Right lobe of liver (tissue), 6 donors: Measurements from ENCODE around the gene ZCCHC7. TPM values are rescaled to one million over a fixed set of nuclear protein-coding genes. Genes with fewer than 3 reads are reported as not detected.

Experiments used
- ATAC-seq, 4 donors: fragments of 200-7000 bp; cut with Tn5 transposase; one replicate each; pipeline ENCODE4 v1.9.1; 2020; ENCODE audit warnings: mild to moderate bottlenecking in 4 of 4, moderate library complexity in 4 of 4
- DNase-seq, 3 donors: peaks; one replicate each; pipeline ENCODE4 v3.0.0-alpha.2; 2020
- H3K27ac ChIP-seq, 3 donors: fragments of 200-600 bp; one replicate each; pipeline ENCODE4 v1.8.0; 2022
- H3K27me3 ChIP-seq, 2 donors: fragments of 200-600 bp; one replicate each; pipeline ENCODE4 v1.8.0; 2022
- H3K36me3 ChIP-seq, 4 donors: fragments of 200-600 bp; sonication (generic) in 1 of 4; one replicate each; pipeline versions ENCODE4 v1.5.1 to v1.8.0; 2017 to 2022; ENCODE audit warnings: control low read depth in 1 of 4
- H3K4me1 ChIP-seq, 4 donors: fragments of 200-600 bp; sonication (generic) in 1 of 4; one replicate each; pipeline versions ENCODE4 v1.5.1 to v1.8.0; 2017 to 2022; ENCODE audit warnings: control low read depth in 1 of 4
- H3K4me3 ChIP-seq, 3 donors: fragments of 200-600 bp; one replicate each; pipeline ENCODE4 v1.8.0; 2022
- H3K9me3 ChIP-seq, 4 donors: fragments of 200-600 bp; sonication (generic) in 1 of 4; one replicate each; pipeline versions ENCODE4 v1.5.1 to v1.8.0; 2017 to 2022; ENCODE audit warnings: control low read depth in 1 of 4
- POLR2A ChIP-seq: fragments of 450-650 bp; IDR thresholded peaks from one replicate; pipeline ENCODE4 v1.6.1; 2017; ENCODE audit warnings: antibody characterized with exemption, mild to moderate bottlenecking
- WGBS: methylation state at CpG from one replicate; pipeline ENCODE4 v1.1.6; 2018; ENCODE audit warnings: low coverage, low lambda C conversion rate; ENCODE audit not compliant: insufficient coverage; ENCODE audit errors: missing lambda C conversion rate; 5-methylcytosine and 5-hydroxymethylcytosine counted together
- intact Hi-C, 2 donors: fragments of 100-400 bp; cut with DNase I; formaldehyde crosslinking; loops; one replicate each; pipeline versions ENCODE4 v1.11.2 to v1.14.1; 2022
- total RNA-seq, 6 experiments: library from RNA; depleted of rRNA in 2 of 6; stranded (reverse); fragments of >200 nt in 2 of 6; fragmentation: NEBNext Ultra II Directional in 3 of 6; extraction: Animal tissue kit (Norgen Biotek cat#: 25700) in 3 of 6; gene quantifications; one replicate each; pipeline versions ENCODE4 v1.1.0 to v1.2.4, GENCODE V29; 2016 to 2023
- TF ChIP-seq, protein P1 (sequence below), 4 donors: fragments of 200-600 bp in 3 of 4; fragments of 450-650 bp in 1 of 4; IDR thresholded peaks; one replicate each; pipeline versions ENCODE4 v1.5.1 to v1.8.0; 2016 to 2022; ENCODE audit warnings: antibody characterized with exemption in 4 of 4, mild to moderate bottlenecking in 2 of 4
- donor health status: DM: no; HTN: yes; CAD: no.
- donor health status: DM: no; HTN: no; CAD: no.
- donor health status: DM: no; HTN: no; CAD: no.
- donor health status: DM: no; HTN: yes; CAD: no.
- donor health status: DM: no; HTN: yes; CAD: no.

The ZCCHC7 gene
- total RNA-seq, 6 experiments from 2014 or later = 5.9 to 10.0 (median 7.2) TPM

DNA sequence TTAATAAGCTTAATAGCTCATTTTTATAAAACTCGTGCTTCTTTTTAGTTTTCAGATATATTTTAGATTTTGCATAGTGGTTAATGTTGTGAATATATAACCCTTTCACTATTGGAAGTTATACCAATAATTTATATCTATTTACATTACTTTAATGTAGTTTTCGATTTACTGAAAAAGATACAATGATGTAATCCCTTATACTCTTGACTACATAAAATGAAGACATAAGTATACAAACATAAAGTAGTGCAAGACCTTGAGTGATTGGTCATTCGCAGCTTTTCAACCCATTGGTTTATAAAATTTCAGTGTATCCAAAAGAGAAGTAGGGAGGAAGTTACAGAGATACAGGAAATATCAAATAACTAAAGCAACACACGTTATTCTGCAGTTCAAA, 217.8 kb downstream of the ZCCHC7 start:
- Histone ChIP-seq H3K27me3 (no peaks in the 10 kb centered on the region), H3K36me3 (no peaks in the 10 kb centered on the region), H3K4me3 (no peak overlapping the region), H3K4me1 (no peaks in the 10 kb centered on the region), H3K9me3 (no peaks in the 10 kb centered on the region), H3K27ac (no peak overlapping the region)
- WGBS = 72% methylated on average over 4 of the region's 4 CpGs
- TF ChIP-seq, protein P1, sequence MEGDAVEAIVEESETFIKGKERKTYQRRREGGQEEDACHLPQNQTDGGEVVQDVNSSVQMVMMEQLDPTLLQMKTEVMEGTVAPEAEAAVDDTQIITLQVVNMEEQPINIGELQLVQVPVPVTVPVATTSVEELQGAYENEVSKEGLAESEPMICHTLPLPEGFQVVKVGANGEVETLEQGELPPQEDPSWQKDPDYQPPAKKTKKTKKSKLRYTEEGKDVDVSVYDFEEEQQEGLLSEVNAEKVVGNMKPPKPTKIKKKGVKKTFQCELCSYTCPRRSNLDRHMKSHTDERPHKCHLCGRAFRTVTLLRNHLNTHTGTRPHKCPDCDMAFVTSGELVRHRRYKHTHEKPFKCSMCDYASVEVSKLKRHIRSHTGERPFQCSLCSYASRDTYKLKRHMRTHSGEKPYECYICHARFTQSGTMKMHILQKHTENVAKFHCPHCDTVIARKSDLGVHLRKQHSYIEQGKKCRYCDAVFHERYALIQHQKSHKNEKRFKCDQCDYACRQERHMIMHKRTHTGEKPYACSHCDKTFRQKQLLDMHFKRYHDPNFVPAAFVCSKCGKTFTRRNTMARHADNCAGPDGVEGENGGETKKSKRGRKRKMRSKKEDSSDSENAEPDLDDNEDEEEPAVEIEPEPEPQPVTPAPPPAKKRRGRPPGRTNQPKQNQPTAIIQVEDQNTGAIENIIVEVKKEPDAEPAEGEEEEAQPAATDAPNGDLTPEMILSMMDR (IDR thresholded peaks at IDR 0.05) = no peak
- TF ChIP-seq POLR2A = no peak
- ATAC-seq = no peak
- intact Hi-C loops = no loop called here
- no peak for DNase-seq

DNA sequence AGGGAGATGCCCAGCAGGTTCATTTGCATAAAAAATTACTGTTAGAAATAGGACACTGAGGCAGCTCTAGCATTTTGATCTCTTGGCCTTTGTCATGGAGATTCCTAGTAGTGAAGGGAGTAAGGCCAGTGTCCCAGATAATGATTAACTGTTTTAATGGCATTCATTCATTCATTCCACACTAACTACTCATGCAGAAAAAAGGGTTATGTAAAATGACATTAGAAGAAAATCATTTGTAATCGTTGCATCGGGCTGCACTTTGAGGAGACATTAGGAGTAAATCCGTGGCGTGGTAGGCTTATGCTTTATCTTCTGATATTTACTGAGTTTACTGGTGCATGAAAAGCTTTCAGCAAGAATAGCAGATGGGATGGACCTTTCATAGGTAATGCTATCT, 219.5 kb downstream of the ZCCHC7 start:
- 98% methylated on average over 4 of the region's 4 CpGs for WGBS

DNA sequence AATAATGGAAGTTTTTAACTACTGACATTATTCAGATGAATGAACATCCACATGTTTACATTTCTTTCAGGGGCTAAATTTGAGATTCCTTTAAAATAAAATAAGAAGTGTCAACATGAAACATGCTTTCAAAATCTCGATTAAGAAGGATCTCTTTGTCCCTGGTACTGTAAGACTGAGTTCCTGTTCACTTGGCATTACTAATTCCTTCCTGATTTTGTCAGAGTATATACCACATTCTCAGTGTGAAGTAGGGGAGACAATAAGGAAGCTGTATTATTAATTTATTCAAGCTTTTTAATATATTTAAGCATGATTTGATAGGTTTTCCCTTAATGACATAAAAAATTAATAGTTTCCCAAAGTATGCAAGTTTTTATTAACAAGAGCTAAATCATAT, 220.6 kb downstream of the ZCCHC7 start:
- no peak for ATAC-seq
- H3K9me3 ChIP-seq = no peaks in the 10 kb centered on the region
- no peak for DNase-seq
- H3K4me3 ChIP-seq = no peak overlapping the region
- intact Hi-C loops = no loop called here
- WGBS = 40% methylated on average over 1 of the region's 1 CpG
- no peaks in the 10 kb centered on the region for H3K27me3 ChIP-seq
- H3K36me3 ChIP-seq = no peaks in the 10 kb centered on the region
- no peaks in the 10 kb centered on the region for H3K4me1 ChIP-seq
- no peak overlapping the region for H3K27ac ChIP-seq
- TF ChIP-seq, protein P1 (IDR thresholded peaks at IDR 0.05) = no peak
- TF ChIP-seq POLR2A = no peak

More for the DNA sequence above, 219.5 kb downstream of the ZCCHC7 start:
- Histone ChIP-seq H3K4me1 (no peaks in the 10 kb centered on the region), H3K4me3 (no peak overlapping the region), H3K27me3 (no peaks in the 10 kb centered on the region), H3K36me3 (no peaks in the 10 kb centered on the region), H3K9me3 (no peaks in the 10 kb centered on the region), H3K27ac (no peak overlapping the region)
- TF ChIP-seq, protein P1 (IDR thresholded peaks at IDR 0.05) = no peak
- TF ChIP-seq POLR2A = no peak
- intact Hi-C loops = no loop called here
- DNase-seq (no peak), ATAC-seq (no peak)

DNA sequence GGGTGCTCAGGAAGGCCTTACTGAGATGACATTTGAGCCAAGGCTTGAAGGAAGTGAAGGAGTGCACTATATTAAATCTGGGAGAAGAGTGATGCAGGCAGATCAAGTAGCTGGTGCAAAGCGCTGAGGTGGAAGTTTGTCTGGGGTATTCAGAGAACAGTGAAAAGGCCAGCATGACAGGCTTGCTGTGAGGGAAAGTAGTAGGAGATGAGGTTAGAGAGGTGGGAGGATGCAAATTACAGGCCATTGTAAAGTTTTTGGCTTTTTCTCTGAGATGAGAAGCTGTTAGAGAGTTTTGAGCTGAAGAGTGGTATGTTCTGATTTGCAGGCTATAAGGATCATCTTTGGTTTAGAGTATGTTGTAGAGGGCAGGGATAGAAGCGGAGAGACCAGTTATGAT, 221.3 kb downstream of the ZCCHC7 start:
- Histone ChIP-seq H3K27ac (no peak overlapping the region), H3K27me3 (no peaks in the 10 kb centered on the region), H3K9me3 (no peaks in the 10 kb centered on the region), H3K4me1 (no peaks in the 10 kb centered on the region), H3K4me3 (no peak overlapping the region), H3K36me3 (no peaks in the 10 kb centered on the region)
- TF ChIP-seq, protein P1 (IDR thresholded peaks at IDR 0.05) = no peak
- no peak for TF ChIP-seq POLR2A
- no peak for DNase-seq
- intact Hi-C loops = no loop called here
- ATAC-seq = no peak
- WGBS = 100% methylated on average over 2 of the region's 2 CpGs

DNA sequence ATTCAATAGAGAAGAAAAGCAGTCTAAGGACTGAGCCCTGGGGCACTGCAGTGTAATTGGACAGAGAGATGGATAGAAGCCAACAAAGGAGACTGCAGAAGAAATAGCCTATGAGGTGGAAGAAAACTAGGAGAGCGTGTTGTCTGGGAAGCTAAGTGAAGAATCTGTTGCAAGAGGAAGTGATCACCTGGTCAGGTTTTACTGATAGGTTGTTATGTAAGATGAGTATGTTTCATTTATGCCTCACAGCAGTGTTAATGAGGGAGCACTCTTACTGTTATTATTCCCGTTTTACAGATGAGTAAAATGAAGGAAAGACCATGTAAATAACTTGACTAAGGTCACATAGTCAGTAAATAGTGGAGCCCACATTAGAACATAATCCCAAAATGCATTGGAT, 222.1 kb downstream of the ZCCHC7 start:
- DNase-seq (no peak), ATAC-seq (no peak)
- Histone ChIP-seq H3K4me1 (no peaks in the 10 kb centered on the region), H3K9me3 (no peaks in the 10 kb centered on the region), H3K4me3 (no peak overlapping the region), H3K27ac (no peak overlapping the region), H3K27me3 (no peaks in the 10 kb centered on the region), H3K36me3 (no peaks in the 10 kb centered on the region)
- intact Hi-C loops = no loop called here
- WGBS = 94% methylated on average over 2 of the region's 2 CpGs
- TF ChIP-seq, protein P1 (IDR thresholded peaks at IDR 0.05) = no peak
- no peak for TF ChIP-seq POLR2A
